ENCODE data around the gene MMADHC.

GRCh38 chr2:149579972-149580882 is 7.3 kb downstream of the MMADHC start:
- TF ChIP-seq, protein P1, sequence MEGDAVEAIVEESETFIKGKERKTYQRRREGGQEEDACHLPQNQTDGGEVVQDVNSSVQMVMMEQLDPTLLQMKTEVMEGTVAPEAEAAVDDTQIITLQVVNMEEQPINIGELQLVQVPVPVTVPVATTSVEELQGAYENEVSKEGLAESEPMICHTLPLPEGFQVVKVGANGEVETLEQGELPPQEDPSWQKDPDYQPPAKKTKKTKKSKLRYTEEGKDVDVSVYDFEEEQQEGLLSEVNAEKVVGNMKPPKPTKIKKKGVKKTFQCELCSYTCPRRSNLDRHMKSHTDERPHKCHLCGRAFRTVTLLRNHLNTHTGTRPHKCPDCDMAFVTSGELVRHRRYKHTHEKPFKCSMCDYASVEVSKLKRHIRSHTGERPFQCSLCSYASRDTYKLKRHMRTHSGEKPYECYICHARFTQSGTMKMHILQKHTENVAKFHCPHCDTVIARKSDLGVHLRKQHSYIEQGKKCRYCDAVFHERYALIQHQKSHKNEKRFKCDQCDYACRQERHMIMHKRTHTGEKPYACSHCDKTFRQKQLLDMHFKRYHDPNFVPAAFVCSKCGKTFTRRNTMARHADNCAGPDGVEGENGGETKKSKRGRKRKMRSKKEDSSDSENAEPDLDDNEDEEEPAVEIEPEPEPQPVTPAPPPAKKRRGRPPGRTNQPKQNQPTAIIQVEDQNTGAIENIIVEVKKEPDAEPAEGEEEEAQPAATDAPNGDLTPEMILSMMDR (IDR thresholded peaks at IDR 0.05; ENCODE audit: insufficient read depth, low read depth, low read length): no peak
- no peak for TF ChIP-seq EZH2 (IDR thresholded peaks at IDR 0.05; ENCODE audit: insufficient read depth, low read length)

All from astrocyte (in vitro differentiated cells and primary cell).